ENCODE measurements around the gene NOL4L. TPM values are rescaled to one million over a fixed set of nuclear protein-coding genes. Genes with fewer than 3 reads are reported as not detected.

NOL4L gene
- polyA plus RNA-seq, 12 donors = 11.4 to 25.8 (median 15.8) TPM; not detected in 1

DNA sequence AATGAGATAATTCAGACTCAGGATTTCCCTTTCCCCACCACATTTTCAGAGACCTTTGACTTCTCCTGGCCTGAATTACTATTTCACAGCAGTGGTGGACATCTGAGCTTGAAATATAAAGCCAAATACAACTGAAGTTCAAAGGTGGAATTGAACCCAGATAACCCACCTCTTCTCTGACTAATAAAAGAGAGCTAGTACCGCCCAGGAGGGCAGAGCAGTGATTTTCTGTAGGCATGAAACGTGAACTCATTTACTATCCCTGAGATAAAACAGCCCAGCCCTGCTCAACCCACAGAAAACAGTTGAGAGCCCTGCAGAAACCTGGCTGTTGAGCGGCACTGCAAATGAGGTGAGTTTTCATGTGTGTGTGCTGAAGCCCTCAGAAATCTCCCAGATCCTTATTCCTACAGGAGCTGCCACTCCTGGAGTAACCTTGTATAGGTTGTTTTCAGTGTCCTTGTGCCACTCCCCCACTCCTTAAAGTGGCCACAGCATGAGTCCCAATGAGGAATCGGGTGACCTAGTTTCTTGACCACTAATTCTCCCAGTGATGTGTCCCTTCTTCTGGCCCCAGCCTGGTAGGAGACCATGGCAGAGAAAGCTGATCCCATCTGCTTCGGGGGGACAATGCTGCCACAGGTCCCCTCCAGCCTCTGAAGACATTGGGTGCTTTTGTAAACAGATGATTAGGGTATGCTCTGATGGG lies 99.2 kb downstream of the NOL4L start:
- no peak for DNase-seq

DNA sequence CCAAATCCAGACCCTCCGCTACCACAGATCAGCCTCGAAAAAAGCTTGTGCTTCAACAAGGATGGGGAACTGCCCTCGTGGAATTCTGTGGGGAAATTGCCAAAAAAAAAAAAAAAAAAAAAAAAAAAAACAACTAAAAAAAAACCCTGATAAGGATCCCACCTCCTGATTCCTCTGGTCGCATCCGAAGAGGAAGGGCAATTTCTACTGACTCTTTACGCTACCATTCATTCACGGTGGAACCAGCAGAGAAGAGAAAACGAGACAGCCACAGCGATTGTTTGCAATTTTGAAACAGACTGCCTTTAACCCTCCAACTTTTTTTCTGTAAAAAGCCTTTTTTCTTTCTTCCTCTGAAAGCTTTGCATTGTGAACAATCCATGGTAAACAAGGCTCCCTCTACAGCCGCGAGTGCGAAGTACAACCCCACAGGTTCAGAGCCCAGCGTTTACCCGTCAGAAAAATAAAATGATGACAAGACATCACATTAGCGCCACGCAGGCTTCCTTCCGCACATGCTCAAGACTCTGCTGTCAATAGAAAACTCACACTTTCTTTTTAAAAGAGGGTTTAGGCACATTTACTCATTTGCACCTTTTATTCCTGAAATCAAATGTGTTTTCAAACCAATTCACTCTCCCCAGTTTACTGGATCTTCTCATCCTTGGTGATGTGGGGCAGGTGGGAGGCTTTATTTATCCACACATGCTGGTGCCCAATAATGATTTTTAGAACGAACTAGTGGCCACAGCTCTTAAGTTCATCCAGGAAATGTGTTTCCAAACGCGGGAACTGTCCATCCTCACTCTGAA lies 100.0 kb downstream of the NOL4L start:
- DNase-seq = peak; percentile 86

DNA sequence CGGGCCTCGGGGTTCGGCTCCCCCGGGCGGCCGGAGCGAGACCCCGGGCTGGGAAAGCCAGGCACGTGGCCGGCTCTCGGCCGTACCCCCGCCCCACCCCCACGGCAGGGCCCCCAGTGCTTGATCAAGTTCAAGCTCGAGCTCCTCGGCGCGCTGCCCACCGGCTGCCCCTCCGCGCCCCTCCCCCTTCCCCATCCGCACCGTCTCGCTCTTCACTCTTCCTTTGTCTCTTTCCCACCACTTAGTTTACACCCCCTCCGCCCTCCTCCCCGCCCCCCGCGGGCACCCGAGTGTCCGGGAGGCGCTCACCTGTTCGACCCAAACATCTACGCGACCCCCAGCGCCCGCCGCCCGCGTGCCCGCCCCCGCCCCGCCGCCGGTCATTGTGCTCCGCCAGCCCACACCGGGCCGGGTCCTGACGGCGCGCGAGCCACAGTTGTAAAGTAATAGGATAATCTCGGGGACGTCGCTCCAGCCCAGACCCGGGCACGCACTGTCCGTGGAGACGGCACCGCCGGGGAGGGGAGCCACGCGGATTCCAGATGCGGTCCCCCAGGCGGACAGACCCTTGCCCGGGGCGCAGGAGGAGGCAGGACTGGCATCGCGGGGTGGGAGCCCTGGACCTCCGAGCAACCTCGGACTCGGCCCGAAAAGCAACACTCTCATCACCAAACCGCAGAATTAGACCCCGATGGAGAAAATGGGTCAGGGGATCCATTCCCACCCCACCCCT lies 100.7 kb downstream of the NOL4L start:
- no peak for DNase-seq

DNA sequence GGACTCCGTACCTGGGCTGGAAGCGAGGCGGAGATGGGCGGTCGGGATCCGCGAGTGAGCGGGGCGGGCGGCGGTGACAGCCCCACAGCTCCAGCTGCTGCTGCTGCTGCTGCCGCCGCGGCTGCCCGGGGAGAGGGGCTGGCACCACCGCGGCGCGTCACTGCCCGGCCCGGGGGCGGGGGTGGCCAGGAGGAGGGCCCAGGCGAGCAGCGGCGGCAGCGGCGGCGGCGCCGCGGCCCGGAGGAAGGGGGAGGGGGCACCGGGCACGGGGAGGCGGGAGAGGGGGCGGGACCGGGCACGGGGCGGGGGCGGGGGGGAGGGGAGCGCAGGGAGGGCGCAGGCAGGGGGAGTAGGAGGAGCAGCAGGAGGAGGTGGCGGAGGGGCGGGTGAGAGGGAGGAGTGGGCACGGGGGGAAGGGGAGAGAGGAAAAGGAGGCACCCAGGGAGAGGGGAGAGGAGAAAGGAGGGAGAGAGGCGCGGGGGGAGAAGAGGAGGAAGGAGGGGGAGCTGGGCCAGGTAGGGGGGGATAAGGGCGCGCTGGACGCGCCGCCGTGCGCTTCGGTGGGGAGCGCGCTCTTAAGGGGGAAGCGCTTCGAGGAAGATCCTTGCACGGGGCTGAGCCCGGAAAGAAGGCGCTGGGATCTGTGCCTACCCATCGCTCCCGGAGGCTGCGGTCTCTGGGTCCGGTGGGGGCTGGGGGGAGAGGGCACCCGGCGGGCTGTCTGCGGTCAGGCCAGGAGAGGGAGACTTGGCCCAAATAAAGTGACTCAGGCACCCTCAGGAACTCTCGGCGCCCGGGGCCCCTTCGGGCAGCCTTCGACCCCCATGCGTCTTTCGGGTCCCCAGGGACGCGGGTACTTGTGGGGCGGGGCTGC lies 101.5 kb downstream of the NOL4L start:
- peak; percentile 59 for DNase-seq

DNA sequence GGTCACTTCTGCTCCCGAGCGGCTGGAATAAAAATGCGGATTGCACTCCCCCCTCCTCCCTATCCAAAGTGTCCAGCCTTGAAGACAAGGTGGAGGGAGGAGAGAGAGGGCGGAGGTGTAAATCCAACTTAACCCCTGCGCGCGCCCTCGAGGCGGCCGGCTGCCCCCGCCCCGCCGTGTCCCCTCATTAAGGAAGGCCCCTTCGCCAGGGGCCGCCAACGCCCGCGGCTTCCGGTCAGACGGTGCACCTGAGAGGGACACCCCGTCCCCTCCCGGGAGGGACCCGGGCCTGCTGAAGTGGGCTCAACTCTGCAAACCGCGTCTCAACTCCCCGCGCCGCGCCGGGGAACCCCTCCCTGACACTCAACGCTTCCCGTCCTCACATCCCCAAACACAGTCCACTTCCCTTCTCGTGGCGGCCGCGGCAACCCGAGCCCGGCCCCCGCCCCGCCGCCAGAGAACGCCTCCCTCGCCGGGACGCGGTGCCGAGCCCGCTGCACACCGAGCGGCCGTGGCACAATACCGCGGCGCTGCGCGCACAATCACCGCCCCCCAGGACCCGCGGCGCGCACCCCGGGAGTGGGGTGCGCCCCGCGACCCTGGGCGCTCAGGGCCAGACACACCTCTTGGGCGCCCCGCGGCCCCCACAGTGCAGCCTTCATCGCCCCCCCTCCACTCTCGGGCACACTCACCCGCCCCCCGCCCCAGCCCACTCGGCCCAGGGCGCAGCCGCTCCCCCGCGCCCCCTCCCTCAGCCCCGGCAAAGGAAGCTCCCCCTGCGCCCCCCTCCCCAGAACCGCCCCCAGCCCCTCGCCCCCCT lies 102.5 kb downstream of the NOL4L start:
- no peak for DNase-seq

DNA sequence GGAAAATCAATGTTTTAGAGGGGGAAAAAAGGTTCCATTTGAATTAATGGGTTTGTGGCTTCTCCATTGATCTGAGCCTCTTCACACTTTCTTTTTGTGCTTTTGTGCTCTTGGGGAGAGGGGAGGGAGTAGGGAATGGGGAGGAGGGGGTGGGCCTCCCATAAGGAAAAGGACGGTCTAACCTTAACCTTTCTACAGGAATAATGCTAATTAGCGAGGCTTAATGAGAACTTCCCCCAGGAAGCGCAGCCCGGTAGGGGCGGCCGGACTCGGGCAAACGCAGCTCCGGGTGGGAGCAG lies 103.0 kb downstream of the NOL4L start:
- DNase-seq = no peak

DNA sequence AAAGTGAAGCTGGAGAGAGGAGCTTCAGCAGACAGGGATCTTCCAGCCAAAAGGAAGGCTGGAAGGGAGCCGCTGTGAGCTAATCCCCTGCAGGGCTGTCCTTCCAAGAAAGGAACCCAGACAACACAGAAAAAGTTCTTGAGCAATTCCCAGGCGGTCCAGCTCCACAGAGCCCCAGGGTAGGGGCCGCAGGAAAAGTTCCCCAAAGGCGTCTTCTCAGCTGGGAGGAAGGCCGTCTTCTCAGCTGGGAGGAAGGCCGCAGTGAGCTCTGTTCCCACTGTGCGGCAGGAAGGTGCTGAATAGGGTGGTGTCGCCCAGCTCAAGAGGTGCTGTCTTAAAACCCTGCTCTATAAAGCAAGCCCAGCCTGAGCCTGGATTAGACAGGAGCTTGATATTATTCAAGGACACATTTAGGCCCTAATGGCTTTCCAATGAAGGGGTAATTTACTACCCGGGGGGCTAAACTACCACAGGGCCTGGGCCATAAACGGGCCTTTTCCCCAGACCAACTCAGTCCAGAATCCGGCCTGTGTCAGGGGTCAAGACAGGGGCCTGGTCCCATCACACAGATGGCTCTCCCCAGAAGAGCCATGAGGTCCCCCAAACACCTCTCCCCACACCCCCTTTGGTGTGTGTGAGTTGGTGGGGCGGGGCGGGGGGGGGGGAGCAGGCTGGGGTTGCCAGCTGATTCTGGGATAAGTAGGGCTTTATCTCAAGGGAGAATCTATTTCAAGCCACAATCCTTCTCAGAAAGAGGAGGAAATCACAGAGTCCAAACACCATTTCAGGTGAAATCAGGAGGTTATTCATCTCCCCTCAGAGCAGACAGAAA lies 103.6 kb downstream of the NOL4L start:
- DNase-seq = no peak

DNA sequence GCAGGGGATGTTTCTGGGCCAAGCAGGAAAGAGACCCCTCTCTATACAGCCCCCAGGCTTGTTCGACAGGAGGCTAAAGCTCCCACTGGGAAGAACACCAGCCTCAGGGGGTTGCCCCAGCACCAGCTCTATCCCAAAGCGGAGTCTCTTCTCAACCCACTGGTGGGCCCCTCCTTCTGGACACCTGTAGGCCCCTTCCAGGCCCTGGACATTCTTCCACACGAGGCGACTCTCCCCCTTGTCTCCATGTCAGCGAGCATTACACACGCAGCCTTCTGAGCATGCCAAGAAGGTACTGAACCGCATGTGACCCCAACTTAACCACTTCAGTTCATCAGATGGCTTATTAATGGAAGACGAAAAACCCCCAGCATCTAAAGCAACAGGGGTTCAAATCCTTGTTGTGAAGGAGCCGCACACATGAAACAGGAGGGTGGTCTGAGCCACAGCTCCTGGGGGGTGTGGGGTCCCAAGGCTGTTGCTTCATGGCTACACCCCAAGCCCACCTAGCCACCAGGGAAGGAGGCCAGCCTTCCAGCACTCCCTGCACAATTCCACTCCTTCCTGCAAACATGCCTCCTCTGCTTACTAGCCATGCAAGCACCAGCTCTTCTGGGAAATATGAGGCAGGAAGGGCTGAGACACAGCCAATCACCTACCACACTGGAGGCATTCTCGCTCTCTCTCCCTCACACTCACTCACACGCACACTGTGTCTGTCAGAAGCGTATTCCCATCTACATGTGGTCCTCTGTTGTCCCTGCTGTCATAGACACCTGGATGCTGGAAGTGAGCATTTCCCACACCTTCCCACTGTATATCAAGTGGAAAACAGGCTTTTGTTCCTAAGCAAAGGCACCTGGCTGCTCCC lies 104.5 kb downstream of the NOL4L start:
- no peak for DNase-seq

DNA sequence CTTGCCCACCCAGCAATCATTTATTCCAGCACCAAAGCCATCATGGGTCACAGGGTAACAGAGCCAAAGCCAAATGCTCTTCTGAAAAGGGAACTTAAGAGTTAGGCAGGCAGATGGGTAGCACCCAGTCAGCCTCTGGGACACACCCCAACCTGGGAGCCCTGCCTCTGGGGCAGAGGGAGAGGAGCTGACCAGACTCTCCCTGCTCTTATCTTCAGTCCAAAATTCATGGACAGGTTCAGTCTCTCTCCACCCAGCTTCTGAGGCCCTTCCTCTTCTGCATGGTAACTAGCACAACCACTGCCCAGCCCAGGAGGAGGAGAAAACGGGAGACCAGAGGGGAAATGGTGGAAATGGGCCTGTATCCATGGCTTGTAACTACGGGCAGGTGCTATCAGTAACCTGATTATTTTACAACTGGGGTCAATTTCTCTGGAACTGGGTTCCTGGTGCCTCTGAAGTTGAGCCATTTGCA lies 105.4 kb downstream of the NOL4L start:
- no peak for DNase-seq

DNA sequence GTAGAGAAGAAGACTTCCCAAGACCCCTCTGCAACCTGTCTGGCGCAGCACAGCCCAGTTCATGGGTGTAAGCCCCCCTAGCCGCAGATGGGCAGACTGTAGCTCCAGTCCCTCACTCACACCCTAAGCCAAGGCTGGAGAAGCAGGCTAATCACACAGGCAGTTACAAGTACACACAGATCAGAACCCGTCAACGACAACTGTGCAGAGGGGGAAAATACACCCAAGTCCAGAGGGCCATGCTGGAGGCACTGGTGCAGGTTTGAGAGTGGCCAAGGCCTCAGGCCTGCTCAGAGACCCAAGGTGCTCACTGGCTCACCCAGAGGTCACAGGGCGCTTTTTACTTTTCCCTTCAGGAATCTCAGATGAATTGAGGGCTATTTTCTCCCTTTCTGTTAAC lies 106.1 kb downstream of the NOL4L start:
- DNase-seq = no peak

DNA sequence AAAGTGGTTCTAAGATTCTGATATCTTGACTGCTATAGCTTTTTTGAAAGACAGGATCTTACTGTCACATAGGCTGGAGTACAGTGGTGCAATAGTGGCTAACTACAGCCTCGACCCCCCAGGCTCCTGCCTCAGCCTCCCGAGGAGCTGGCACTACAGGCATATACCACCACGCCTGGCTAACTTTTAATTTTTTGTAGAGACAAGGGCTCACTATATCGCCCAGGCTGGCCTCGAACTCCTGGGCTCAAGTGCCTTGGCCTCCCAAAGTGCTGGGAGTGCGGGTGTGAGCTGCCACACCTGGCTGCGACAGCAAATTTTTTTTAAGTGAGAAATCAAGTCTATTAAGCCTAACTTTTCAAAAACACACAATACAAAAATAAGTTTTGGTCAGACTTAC lies 106.6 kb downstream of the NOL4L start:
- DNase-seq = no peak

DNA sequence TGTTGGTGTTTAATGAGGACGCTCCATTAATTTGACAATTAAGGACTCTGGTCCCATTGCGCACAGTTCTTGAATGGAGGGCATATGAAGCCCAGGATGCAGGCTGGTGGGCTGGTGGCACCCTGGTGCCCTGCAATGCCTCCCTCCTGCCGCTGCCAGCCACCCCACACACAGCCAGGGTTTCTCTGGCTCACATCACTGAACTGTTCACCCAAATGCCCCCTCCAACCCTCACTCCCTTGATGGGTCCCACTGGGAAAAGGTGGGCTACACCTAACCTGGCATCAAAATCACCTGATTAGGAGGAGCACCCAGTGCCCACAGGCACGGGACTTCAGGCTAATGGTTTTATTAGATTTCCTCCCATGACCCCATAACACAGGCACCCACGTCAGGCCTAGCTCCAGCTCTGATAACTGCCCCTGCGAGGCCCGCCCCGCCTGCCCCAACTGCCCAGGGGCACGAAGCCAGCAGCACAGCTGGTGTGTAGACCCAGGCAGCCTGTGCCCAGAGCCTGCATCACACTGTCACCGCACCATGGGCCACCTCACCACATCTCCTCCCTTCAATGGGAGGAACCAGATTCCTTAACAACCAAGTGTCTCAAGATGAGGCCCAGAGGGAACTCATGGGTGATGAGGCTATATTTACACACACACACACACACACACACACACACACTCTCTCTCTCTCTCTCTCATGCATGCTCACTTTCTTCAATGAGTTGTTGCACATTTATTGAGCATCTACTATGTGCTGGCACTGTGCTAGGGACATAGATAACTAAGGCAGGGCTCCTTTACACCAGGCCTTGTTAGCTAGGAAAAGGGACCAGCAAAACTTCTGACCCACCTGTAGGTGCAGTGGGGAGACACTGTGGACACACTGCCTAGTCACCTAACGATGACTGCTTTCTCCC lies 107.3 kb downstream of the NOL4L start:
- no peak for DNase-seq

DNA sequence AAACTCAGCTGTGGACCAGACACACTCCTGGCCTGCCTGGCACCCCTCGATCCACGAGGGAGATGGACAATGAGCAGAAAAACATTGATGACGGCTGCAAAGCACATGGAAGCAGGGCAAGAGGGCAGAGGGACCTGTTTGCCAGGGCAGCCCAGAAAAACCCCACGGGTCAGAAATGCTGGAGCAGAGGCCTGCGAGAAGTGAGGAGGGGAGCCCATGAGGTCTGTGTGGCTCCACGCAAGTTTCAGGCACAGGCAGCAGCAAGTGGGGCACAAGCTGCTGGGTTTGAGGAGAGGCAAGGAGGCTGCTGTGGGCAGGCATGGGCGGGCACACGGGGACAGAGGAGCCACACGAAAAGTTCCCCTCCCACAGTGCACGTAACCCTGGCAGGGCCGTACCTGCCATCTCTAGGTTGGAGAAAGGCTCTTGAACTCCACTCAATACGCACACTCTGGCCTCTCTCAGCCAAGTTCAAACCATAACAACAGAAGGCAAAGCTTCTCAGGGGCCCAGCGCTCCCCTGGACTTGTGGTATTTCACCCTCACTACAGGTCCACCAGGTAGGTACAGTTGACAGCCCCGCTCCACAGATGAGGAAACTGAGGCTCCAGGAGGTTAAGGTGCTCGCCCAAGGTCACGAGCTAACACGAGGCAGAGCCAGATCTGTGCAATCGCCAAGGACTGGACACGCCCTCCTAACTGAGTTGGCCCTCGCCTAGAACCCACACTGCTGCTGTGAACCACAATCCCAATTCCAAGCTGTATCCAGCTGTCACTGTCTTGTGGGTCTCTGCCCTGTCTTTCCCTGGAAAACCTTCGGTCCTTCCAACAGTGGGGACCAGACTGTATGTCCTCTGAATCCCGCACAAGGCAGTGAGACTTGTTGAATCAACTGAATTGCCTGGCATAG lies 108.2 kb downstream of the NOL4L start:
- DNase-seq = no peak

DNA sequence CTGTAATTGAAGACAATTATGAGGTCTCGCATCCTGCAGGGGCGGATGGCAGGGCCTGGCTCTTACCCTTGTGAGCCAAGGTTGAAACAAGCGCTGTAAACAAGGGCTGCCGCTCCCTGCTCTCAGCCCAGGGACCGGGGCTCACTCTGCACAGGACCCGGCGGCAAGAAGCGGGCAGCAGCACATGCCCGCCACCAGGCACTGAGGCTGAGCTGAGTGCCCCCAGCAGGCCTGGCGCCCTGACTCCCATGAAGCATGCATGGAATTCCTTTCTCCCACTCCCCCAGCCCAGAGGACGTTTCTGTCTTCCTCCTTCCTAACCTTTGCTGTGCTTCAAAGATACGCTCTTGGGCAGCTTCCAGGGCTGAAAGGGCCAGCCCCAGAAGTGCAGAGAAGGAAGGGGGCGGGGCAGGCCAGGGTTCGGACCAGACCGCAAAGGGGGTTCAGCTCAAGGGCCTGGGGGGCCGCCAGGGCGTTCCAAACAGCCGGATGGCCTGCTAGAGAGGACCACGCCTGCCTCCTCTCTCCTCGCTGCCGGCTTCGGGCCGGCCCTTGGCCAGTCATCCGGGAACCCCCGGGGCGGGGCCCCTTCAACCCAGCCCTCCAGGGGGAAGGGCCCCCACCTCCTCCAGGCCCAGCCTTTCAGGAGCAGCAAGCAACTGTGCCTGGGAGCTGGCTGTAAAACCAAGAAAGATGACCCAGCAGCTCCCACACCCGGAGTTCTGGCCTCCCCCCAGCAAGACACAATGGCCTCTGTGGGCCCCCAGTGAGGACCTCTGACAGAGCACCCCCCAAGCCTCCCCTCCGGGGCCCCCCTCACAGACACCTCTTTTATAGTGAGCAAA lies 109.9 kb downstream of the NOL4L start:
- peak; percentile 90 for DNase-seq

DNA sequence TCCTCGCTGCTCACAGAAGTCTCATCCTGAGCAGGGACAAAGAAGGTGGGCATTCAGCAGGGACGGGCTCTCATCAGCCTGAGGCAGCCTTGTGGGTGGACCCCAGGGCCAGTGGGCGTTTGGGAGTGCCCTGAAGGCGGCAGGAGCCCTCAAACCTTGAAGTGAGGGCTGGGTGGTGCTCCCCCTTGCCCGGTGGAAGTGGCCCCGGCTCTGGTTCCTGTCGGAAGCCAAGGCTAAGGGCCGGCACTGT lies 110.5 kb downstream of the NOL4L start:
- no peak for DNase-seq
